B cell (primary cell): Measurements from ENCODE around the gene UBAC2.
"Not testable (repeated sequence)": the region's sequence is repeated elsewhere in the genome, so short reads cannot be mapped to it uniquely, and the experiment has no call there.

Experiments
- CTCF ChIP-seq: fragments of 200-600 bp; IDR thresholded peaks from one replicate; pipeline ENCODE4 v1.8.0; 2022; ENCODE audit warnings: antibody characterized with exemption, mild to moderate bottlenecking
- EZH2 ChIP-seq: IDR thresholded peaks from 2 replicates; pipeline ENCODE4 v1.6.1; 2012; ENCODE audit warnings: borderline replicate concordance, low read depth, mild to moderate bottlenecking, moderate library complexity, low read length; ENCODE audit not compliant: insufficient read depth, poor library complexity, severe bottlenecking

DNA sequence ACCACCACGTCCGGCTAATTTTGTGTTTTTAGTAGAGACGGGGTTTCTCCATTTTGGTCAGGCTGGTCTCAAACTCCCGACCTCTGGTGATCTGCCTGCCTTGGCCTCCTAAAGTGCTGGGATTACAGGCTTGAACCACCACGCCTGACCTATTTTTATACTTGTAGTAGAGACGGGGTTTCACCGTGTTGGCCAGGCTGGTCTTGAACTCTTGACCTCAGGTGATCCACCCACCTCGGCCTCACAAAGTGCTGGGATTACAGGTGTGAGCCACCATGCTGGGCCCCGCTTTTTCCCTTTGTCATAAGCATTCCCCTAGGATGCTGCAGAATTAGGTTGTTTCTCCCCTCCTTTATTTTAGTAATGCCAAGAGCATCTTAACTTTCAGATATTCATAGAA, 10.0 kb downstream of the UBAC2 start:
- TF ChIP-seq EZH2, CTCF: not testable (repeated sequence)
